Measurements from ENCODE around the gene EGFR.

DNA sequence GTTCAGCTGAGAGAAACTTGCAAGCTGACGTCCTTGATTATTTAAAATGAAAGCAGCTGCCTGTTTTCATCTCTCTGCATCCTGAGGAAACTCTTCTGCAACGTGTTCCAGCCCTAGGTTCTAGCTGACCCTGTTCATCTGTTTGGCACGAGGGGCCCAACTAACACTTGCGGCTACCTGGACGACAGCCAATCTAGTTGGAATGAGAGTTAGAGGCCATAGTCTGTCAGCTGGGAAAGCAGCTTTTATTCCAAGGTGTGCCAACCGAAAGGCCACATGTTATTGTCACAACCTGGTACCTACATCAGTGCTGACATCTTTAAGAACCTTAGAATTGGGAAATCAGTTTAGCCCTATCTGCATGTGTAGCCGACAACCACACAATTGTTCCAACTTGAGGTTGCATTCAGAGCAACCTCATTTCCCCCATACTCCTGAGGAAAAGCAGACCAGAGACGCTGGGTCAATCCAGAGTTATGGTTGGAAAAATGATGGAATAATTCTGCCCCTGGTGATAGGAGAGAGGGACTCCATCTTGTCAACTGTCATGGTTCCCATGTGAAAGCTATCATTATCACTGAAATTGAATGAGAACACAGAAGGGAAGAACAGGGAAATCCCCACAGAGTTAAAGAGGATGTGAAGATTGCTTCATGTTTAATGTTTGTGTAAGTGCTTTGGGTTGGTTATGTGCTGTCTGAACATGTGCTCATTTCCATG, 121.6 kb downstream of the EGFR start:
- TF ChIP-seq, protein P1, sequence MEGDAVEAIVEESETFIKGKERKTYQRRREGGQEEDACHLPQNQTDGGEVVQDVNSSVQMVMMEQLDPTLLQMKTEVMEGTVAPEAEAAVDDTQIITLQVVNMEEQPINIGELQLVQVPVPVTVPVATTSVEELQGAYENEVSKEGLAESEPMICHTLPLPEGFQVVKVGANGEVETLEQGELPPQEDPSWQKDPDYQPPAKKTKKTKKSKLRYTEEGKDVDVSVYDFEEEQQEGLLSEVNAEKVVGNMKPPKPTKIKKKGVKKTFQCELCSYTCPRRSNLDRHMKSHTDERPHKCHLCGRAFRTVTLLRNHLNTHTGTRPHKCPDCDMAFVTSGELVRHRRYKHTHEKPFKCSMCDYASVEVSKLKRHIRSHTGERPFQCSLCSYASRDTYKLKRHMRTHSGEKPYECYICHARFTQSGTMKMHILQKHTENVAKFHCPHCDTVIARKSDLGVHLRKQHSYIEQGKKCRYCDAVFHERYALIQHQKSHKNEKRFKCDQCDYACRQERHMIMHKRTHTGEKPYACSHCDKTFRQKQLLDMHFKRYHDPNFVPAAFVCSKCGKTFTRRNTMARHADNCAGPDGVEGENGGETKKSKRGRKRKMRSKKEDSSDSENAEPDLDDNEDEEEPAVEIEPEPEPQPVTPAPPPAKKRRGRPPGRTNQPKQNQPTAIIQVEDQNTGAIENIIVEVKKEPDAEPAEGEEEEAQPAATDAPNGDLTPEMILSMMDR (IDR thresholded peaks at IDR 0.05; ENCODE audit: poor library complexity) = no peak
- TF ChIP-seq EZH2phosphoT487 (IDR thresholded peaks at IDR 0.05; ENCODE audit: low read depth, severe bottlenecking, unreplicated experiment) = no peak

All from hepatocyte (in vitro differentiated cells).